GM21367 (cell line): ENCODE results near the gene GNG7.
"Not testable (repeated sequence)": the region's sequence is repeated elsewhere in the genome, so short reads cannot be mapped to it uniquely, and the experiment has no call there.

Source experiments
- ATAC-seq: cut with Tn5 transposase; IDR thresholded peaks from one replicate; pipeline ENCODE4 v1.9.1; 2021; ENCODE audit not compliant: unreplicated experiment

GNG7 gene

GRCh38 chr19:2625434-2625833, 77.1 kb downstream of the GNG7 start:
- ATAC-seq: no peak

- ATAC-seq: no peak
Measured at GRCh38 chr19:2624537-2625091, 77.9 kb downstream of the GNG7 start.

- no peak for ATAC-seq
Measured at GRCh38 chr19:2623798-2624197, 78.7 kb downstream of the GNG7 start.

GRCh38 chr19:2622371-2622961, 80.0 kb downstream of the GNG7 start:
- ATAC-seq: not testable (repeated sequence)

- no peak for ATAC-seq
Measured at GRCh38 chr19:2619076-2619475, 83.4 kb downstream of the GNG7 start.

- no peak for ATAC-seq
Measured at GRCh38 chr19:2618611-2619010, 83.9 kb downstream of the GNG7 start.

- ATAC-seq: no peak
Measured at GRCh38 chr19:2617393-2618165, 84.9 kb downstream of the GNG7 start.

GRCh38 chr19:2616741-2617392, 85.6 kb downstream of the GNG7 start:
- no peak for ATAC-seq

- no peak for ATAC-seq
Measured at GRCh38 chr19:2615782-2616181, 86.7 kb downstream of the GNG7 start.

GRCh38 chr19:2613507-2614295, 88.8 kb downstream of the GNG7 start:
- no peak for ATAC-seq

- no peak for ATAC-seq
Measured at GRCh38 chr19:2612619-2613249, 89.8 kb downstream of the GNG7 start.

- ATAC-seq: no peak
Measured at GRCh38 chr19:2611483-2612464, 90.7 kb downstream of the GNG7 start.

- ATAC-seq: no peak
Measured at GRCh38 chr19:2610637-2611482, 91.6 kb downstream of the GNG7 start.

GRCh38 chr19:2609389-2610116, 92.9 kb downstream of the GNG7 start:
- no peak for ATAC-seq

GRCh38 chr19:2609034-2609388, 93.5 kb downstream of the GNG7 start:
- ATAC-seq: not testable (repeated sequence)

- no peak for ATAC-seq
Measured at GRCh38 chr19:2608602-2608922, 93.9 kb downstream of the GNG7 start.

GRCh38 chr19:2607712-2608601, 94.5 kb downstream of the GNG7 start:
- no peak for ATAC-seq
